GM08714 (cell line): ENCODE data around the gene DHRS1.

ENCODE experiments used
- H3K4me3 ChIP-seq: fragments of 200-500 bp; sonication (Bioruptor generic); 2 replicates; pipeline ENCODE4 v1.5.1; 2014; ENCODE audit warnings: mild to moderate bottlenecking, low read length, inconsistent platforms
- ZNF274 ChIP-seq: IDR thresholded peaks from 2 replicates; pipeline ENCODE4 v1.6.1; 2012; ENCODE audit warnings: mild to moderate bottlenecking, low read depth, low read length

DHRS1 gene

GRCh38 chr14:24274101-24274543 is 25.5 kb downstream of the DHRS1 start:
- TF ChIP-seq ZNF274, result no peak
- H3K4me3 ChIP-seq, result peak overlapping the region; percentile 5; the same call in 1 of the 2 replicates

GRCh38 chr14:24273422-24273998 is 26.1 kb downstream of the DHRS1 start:
- no peak overlapping the region for H3K4me3 ChIP-seq
- no peak for TF ChIP-seq ZNF274

GRCh38 chr14:24272467-24272866 is 27.1 kb downstream of the DHRS1 start:
- H3K4me3 ChIP-seq, result no peak overlapping the region
- no peak for TF ChIP-seq ZNF274

DNA sequence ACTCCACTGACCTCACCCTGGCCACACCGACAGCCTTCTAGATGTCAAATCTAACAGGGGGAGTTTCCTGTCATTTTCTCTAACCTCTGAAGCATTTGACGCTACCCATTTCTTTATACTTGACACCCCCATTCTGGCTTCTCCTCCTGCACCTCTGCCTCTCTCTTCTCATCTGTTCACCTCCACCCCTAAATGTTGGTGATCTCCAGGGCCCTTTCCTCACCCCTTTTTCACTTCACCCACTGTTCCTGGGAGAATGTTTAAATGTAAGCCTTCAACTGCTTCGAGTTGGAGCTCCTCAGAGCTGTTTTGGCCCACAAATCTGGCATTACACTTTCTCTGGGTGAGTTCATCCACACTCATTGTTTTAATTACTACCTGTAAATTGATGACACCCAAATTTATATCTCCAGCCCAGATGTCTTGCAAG is 27.7 kb downstream of the DHRS1 start:
- peak overlapping the region; percentile 79; the same call in 1 of the 2 replicates for H3K4me3 ChIP-seq

DNA sequence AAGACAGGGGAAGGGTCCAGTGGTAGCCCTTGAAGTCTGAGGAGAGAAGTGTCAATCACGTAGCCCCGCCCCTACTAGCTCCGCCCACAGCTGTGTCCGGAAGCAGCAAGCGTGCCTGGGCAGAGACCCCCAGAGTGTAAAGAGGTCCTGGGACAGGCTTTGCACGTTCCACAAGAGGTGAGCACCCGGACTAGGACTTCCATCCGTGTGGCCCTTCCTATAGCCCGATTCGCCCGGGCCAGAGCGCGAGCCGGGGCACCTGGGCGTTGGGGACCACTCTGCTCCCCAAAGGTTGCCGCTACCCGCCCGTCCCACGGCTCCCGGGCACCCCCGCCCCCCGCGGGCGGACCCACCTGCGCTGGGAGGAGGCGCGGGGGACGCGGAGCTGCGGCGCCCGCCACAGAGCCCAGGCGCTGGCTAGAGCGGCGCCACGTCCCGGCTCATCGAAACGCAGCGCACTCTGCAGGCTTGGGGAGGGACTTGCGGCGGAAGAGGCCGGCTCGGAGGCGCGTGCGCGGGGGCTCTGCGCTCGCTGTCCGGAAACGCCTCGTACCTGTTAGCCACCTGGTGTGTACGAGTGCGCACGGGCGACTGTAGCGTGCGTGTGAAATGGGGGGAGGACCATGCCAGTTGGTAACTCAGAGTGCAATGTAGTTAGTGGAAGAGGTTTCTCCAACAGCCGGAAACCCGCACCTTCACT is 28.3 kb downstream of the DHRS1 start, which contains the start of gene RABGGTA:
Gene RABGGTA (minus strand): TSS at position 464 of the 700 bp plus-strand sequence. CDS start 482 bp downstream, outside the sequence.
- peak within 1 kb of the TSS; percentile 79 for H3K4me3 ChIP-seq
- no peak for TF ChIP-seq ZNF274

More for the DNA sequence above, 27.7 kb downstream of the DHRS1 start:
- TF ChIP-seq ZNF274, result no peak

DNA sequence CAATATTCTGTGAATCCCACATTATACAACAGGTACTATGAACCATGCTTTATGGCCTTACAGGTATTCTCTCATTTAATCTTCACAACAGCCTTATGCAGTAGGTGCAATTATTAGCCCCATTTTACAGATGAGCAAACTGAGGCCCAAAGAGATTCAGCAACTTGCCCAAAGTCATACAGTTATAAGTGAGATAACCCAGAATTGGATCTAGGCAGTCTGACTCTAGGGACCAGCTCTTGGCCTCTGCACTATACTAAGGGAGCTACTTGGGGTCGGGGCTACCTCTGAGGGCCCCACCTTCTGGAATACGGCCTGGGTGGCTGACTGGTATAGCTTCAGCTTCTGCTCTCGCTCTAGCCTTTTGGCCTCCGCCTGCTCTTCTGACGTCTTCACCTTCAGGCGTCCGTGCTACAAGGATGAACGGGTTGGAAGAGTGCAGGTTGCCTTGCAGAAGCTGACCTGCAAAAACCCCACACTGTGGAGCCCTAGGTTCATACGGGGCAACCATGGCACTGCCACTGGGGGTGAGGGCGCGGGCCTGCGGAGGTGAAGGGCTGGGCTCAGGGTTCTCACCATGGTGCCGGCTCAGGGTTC is 28.9 kb downstream of the DHRS1 start:
- peak overlapping the region; percentile 79 for H3K4me3 ChIP-seq
- no peak for TF ChIP-seq ZNF274

DNA sequence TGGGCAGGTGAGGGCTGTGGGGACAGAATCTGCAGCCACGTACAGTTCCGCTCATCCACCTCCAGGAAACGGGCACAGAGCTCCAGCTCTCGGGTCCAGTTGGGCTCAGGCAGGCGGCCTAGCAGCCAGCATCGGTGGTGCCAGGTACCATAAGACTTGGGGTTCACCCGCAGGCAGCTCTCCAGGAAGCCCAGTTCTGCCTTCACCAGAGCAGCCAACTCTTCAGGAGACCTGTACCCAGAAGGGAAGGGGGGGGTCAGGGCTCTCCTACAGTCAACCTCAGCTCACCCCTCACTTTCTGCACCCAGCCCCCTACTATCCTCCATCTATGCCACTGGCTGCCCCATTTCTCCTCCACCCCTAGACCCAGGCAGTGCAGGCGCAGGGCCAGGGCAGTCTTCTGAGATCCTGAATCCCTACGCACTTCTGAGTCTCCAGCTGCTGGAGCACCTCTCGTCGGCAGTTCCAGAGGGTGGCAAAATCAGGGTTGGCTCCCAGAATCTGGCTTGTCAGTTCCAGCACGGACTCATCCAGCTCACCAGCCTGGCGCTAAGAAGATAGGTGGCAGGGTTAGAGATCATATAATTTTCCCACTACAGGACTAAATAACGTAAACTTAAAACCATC is 29.6 kb downstream of the DHRS1 start:
- H3K4me3 ChIP-seq, result no peak overlapping the region
- no peak for TF ChIP-seq ZNF274

GRCh38 chr14:24269368-24269767 is 30.2 kb downstream of the DHRS1 start:
- H3K4me3 ChIP-seq, result no peak overlapping the region
- no peak for TF ChIP-seq ZNF274

DNA sequence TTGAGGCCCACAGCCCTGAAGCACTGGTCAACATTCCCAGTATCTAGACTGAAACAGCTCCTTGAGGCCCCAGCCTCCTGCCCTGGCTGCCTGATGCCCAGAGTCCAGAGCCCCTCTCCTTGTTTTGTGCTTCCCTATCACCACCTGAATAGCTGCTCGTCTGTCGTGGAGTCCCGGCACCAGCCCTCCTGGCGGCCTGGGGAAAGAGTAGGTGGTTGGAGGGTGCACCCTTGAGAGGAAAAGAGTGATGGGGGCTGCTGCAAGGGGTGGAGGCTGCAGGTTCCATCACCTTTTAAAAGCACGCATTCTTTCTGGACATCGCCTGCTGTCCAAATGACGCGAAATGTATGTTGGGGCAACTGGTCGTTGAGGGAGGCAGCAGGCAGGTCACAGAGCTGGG is 31.4 kb downstream of the DHRS1 start:
- no peak for TF ChIP-seq ZNF274
- H3K4me3 ChIP-seq, result no peak overlapping the region

DNA sequence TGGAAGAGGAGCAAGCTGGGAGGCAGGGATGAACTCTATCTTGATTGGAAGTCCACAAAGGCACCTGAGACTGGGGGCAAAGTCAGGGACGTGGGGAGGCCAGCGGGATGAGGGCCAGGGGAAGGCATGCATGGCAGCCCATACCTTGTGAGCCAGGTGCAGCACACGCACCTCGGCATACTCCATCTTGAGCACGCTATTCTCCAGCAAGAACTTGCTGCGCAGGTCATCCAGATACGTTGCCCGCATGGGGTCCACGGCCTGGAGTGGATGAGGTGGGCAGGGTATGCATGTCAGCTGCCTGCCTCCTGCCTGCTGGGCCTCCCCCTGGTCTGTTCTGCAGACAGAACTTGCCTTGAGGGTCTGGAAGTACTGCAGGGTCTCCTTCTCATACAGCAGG is 32.1 kb downstream of the DHRS1 start:
- no peak overlapping the region for H3K4me3 ChIP-seq
- TF ChIP-seq ZNF274, result no peak

DNA sequence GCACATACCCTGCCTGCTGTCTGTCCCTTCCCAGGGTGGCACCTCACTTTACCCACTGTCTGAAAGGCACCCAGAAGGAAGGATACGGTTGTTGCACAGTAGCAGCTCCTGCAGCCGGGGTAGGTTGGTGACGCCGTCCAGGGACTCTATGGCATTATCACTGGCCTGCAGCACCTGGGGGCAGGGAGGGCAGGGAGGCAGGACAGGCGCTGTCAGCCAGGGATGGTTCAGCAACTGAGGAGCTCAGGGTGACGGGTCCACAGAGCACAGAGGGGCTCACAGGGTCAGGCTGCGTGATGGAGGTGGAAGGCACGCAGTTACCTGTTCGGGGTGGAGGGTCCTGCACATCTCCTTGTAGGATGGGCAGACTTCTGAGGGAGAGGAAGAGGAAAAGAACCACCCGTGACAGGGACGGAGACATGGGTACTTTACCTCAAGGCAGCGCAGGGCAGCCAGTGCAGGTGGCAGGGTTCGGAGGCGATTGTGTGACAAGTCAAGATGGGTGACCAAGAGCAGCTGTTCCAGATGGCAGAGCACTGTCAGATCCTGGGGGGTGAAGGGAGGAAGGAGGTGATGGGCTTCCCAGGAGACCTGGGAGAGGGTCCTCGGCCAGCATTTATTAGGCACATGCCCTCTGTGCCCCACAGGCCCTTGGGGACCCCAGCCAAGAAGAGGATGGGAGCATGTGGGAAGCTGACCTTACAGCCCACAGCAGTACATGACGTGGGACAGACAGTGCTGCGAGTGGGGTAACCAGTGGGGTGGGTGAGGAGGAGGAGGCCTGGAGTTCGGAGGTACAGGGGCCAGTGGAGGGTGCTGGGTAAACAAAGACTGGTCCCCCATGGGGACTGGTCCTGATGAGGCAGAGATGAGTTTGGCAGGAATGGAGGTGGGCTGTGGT is 33.0 kb downstream of the DHRS1 start:
- no peak overlapping the region for H3K4me3 ChIP-seq
- TF ChIP-seq ZNF274, result no peak

DNA sequence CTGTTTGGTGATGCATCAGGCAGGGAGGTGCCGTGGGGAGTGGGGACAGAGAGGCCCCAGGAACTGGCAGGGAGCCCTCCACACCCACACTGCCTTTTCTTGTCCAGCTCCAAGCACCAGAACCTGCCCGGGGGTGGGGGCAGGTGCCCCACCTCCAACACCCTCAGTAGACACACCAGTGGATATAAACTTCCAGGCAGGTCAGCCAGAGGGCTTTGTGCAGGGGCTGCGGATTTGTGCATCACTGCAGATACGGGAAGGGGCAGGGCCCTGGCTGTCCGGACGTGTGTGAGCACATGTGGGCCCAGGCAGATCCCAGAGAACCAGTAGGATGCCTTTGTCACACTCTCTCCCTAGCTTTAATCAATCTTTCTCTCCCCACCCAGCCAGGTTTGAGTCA is 35.3 kb downstream of the DHRS1 start:
- no peak for TF ChIP-seq ZNF274
- H3K4me3 ChIP-seq, result no peak overlapping the region

DNA sequence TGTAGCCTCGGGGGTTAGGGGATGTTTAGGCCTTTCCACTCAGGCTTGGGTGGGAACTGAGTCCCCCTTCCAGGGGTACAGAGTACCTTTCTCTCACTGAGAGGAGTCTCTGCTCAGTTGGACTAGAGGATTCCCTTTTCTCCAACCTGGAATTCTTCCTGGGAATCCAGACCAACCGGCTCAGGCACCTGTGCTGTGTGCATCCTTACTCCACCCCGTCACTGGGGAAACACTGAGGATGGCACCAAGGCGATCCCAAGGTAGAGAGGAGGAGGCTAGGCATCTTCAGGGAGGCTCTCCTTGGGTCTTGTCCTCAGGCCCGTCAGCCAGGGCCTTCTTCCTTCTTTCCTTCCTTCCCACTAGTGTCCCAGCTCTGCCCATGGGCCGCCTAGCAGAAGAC is 35.7 kb downstream of the DHRS1 start:
- TF ChIP-seq ZNF274, result no peak
- no peak overlapping the region for H3K4me3 ChIP-seq
